ENCODE results near the gene KCNJ6. TPM values are rescaled to one million over a fixed set of nuclear protein-coding genes. Genes with fewer than 3 reads are reported as not detected.

KCNJ6 gene
- total RNA-seq, result 9.2 and 10.5 TPM in 2 replicates
- long read RNA-seq, full-length matches to known transcripts, result 33 of 47 reads
- long read RNA-seq, partial matches to known transcripts, result 6 of 47 reads
- long read RNA-seq, other reads (novel, unspliced or antisense), result 8 of 47 reads

- TF ChIP-seq CTCF (IDR thresholded peaks at IDR 0.05), result peak; percentile 77
- Mint-ChIP-seq H3K36me3 (ENCODE audit: unreplicated experiment) (no peaks in the 10 kb centered on the region), H3K27me3 (ENCODE audit: unreplicated experiment) (no peaks in the 10 kb centered on the region), H3K9me3 (ENCODE audit: unreplicated experiment) (no peaks in the 10 kb centered on the region), H3K4me1 (ENCODE audit: unreplicated experiment) (peaks cover 33% of the 10 kb centered on the region), H3K4me3 (ENCODE audit: unreplicated experiment) (peak within 1 kb of the TSS; percentile 89), H3K27ac (ENCODE audit: unreplicated experiment) (peak within 1 kb of the TSS; percentile 33)
- DNase-seq (ENCODE audit: extremely low spot score, unreplicated experiment), result peak; percentile 92
These were observed at the start of gene KCNJ6 for GRCh38 chr21:37916310-37917051. Gene KCNJ6, minus strand, starts transcription at chr21:37916457. Its CDS starts 75,775 bp downstream, at chr21:37840682.

- no peak for TF ChIP-seq CTCF (IDR thresholded peaks at IDR 0.05)
- H3K4me1 Mint-ChIP-seq (ENCODE audit: unreplicated experiment), result no peaks in the 10 kb centered on the region
- no peaks in the 10 kb centered on the region for H3K9me3 Mint-ChIP-seq (ENCODE audit: unreplicated experiment)
- no peak for DNase-seq (ENCODE audit: extremely low spot score, unreplicated experiment)
- H3K27ac Mint-ChIP-seq (ENCODE audit: unreplicated experiment), result no peak overlapping the region
- no peaks in the 10 kb centered on the region for H3K36me3 Mint-ChIP-seq (ENCODE audit: unreplicated experiment)
- peaks cover 49% of the 10 kb centered on the region for H3K27me3 Mint-ChIP-seq (ENCODE audit: unreplicated experiment)
- H3K4me3 Mint-ChIP-seq (ENCODE audit: unreplicated experiment), result no peak overlapping the region
These were observed 49.0 kb upstream of the KCNJ6 start for GRCh38 chr21:37965088-37965805.

- no peak for TF ChIP-seq CTCF (IDR thresholded peaks at IDR 0.05)
- no peak for DNase-seq (ENCODE audit: extremely low spot score, unreplicated experiment)
- Mint-ChIP-seq H3K4me3 (ENCODE audit: unreplicated experiment) (no peak overlapping the region), H3K27me3 (ENCODE audit: unreplicated experiment) (peaks cover 50% of the 10 kb centered on the region), H3K4me1 (ENCODE audit: unreplicated experiment) (no peaks in the 10 kb centered on the region), H3K27ac (ENCODE audit: unreplicated experiment) (no peak overlapping the region), H3K36me3 (ENCODE audit: unreplicated experiment) (no peaks in the 10 kb centered on the region), H3K9me3 (ENCODE audit: unreplicated experiment) (no peaks in the 10 kb centered on the region)
These were observed 42.3 kb upstream of the KCNJ6 start for GRCh38 chr21:37958537-37958936.

GRCh38 chr21:37956772-37957171 is 40.5 kb upstream of the KCNJ6 start:
- H3K4me3 Mint-ChIP-seq (ENCODE audit: unreplicated experiment), result no peak overlapping the region
- H3K36me3 Mint-ChIP-seq (ENCODE audit: unreplicated experiment), result no peaks in the 10 kb centered on the region
- H3K27me3 Mint-ChIP-seq (ENCODE audit: unreplicated experiment), result peaks cover 39% of the 10 kb centered on the region
- H3K4me1 Mint-ChIP-seq (ENCODE audit: unreplicated experiment), result no peaks in the 10 kb centered on the region
- no peaks in the 10 kb centered on the region for H3K9me3 Mint-ChIP-seq (ENCODE audit: unreplicated experiment)
- no peak for DNase-seq (ENCODE audit: extremely low spot score, unreplicated experiment)
- no peak overlapping the region for H3K27ac Mint-ChIP-seq (ENCODE audit: unreplicated experiment)
- TF ChIP-seq CTCF (IDR thresholded peaks at IDR 0.05), result no peak

- Mint-ChIP-seq H3K27me3 (ENCODE audit: unreplicated experiment) (peaks cover 44% of the 10 kb centered on the region), H3K27ac (ENCODE audit: unreplicated experiment) (no peak overlapping the region), H3K4me1 (ENCODE audit: unreplicated experiment) (no peaks in the 10 kb centered on the region), H3K9me3 (ENCODE audit: unreplicated experiment) (no peaks in the 10 kb centered on the region), H3K36me3 (ENCODE audit: unreplicated experiment) (no peaks in the 10 kb centered on the region), H3K4me3 (ENCODE audit: unreplicated experiment) (no peak overlapping the region)
- TF ChIP-seq CTCF (IDR thresholded peaks at IDR 0.05), result no peak
- no peak for DNase-seq (ENCODE audit: extremely low spot score, unreplicated experiment)
These were observed 28.8 kb upstream of the KCNJ6 start for GRCh38 chr21:37945036-37945435.

Data from osteocyte (in vitro differentiated cells).